IMR-90 (cell line): ENCODE data around the gene TRIM10. TPM values are rescaled to one million over a fixed set of nuclear protein-coding genes. Genes with fewer than 3 reads are reported as not detected.

Experiments
- ATAC-seq: fragments of 200-7000 bp; cut with Tn5 transposase; 2 replicates; pipeline ENCODE4 v1.9.1; 2020; ENCODE audit warnings: low read depth, mild to moderate bottlenecking, moderate library complexity
- BruUV-seq: library from RNA; stranded (reverse); fragments of 400-500 nt; replicated peaks from 2 replicates; lab custom pipeline; 2021; lab: Mats Ljungman, UMichigan
- CTCF ChIA-PET: fragments of 300-600 bp; formaldehyde crosslinking; extraction: SDS; loops from one replicate; lab custom pipeline; 2021; ENCODE audit warnings: antibody characterized with exemption; lab: Yijun Ruan, JAX
- POLR2A ChIA-PET: fragments of 300-600 bp; sonication (Branson Sonifier 250); formaldehyde crosslinking; loops from one replicate; lab custom pipeline; 2022; ENCODE audit warnings: antibody characterized with exemption; ENCODE audit not compliant: unreplicated experiment; lab: Charles Lee
- DNase-seq: peaks from one replicate; pipeline ENCODE4 v3.0.0; 2013
- H2AFZ ChIP-seq: replicated peaks from 2 replicates; pipeline ENCODE3; 2013; ENCODE audit warnings: low read length, mild to moderate bottlenecking; ENCODE audit not compliant: poor library complexity
- H2AK5ac ChIP-seq: 2 replicates; pipeline ENCODE4 v1.6.1; 2013; ENCODE audit warnings: low read depth, low read length, inconsistent platforms
- H2AK9ac ChIP-seq: replicated peaks from 2 replicates; pipeline ENCODE3; 2013; ENCODE audit warnings: mild to moderate bottlenecking, low read depth, low read length, moderate library complexity; ENCODE audit not compliant: poor library complexity
- H2BK120ac ChIP-seq: 2 replicates; pipeline ENCODE4 v1.6.1; 2013; ENCODE audit warnings: low read depth, low read length, inconsistent platforms
- H2BK15ac ChIP-seq: 3 replicates; pipeline ENCODE4 v1.6.1; 2013; ENCODE audit warnings: low read depth, low read length, inconsistent platforms
- H2BK20ac ChIP-seq: 2 replicates; pipeline ENCODE4 v1.6.1; 2013; ENCODE audit warnings: low read depth, mild to moderate bottlenecking, inconsistent platforms, low read length, moderate library complexity
- H2BK5ac ChIP-seq: 2 replicates; pipeline ENCODE4 v1.6.1; 2013; ENCODE audit warnings: mild to moderate bottlenecking, low read depth, low read length, inconsistent platforms; ENCODE audit not compliant: poor library complexity, severe bottlenecking
- H3K14ac ChIP-seq: replicated peaks from 2 replicates; pipeline ENCODE4 v1.6.1; 2013; ENCODE audit warnings: low read depth, low read length, inconsistent platforms
- H3K18ac ChIP-seq: 2 replicates; pipeline ENCODE4 v1.6.1; 2013; ENCODE audit warnings: low read depth, low read length, control low read depth
- H3K23ac ChIP-seq: 2 replicates; pipeline ENCODE4 v1.6.1; 2013; ENCODE audit warnings: low read depth, low read length, inconsistent platforms
- H3K27ac ChIP-seq: 2 replicates; pipeline ENCODE4 v1.5.1; 2013; ENCODE audit warnings: mild to moderate bottlenecking, control low read depth, low read length; ENCODE audit not compliant: insufficient read depth
- H3K27me3 ChIP-seq: 2 replicates; pipeline ENCODE4 v1.6.1; 2013; ENCODE audit warnings: low read length; ENCODE audit not compliant: control insufficient read depth, insufficient read depth
- H3K36me3 ChIP-seq: 2 replicates; pipeline ENCODE4 v1.6.1; 2013; ENCODE audit warnings: low read length, mixed read lengths; ENCODE audit not compliant: control insufficient read depth, insufficient read depth
- H3K4ac ChIP-seq: 2 replicates; pipeline ENCODE4 v1.6.1; 2013; ENCODE audit warnings: low read depth, low read length, inconsistent platforms
- H3K4me1 ChIP-seq: 2 replicates; pipeline ENCODE4 v1.6.1; 2013; ENCODE audit warnings: low read length, mixed read lengths; ENCODE audit not compliant: control insufficient read depth, insufficient read depth
- H3K4me2 ChIP-seq: 2 replicates; pipeline ENCODE4 v1.6.1; 2013; ENCODE audit warnings: low read depth, mild to moderate bottlenecking, control low read depth, low read length, moderate library complexity
- H3K4me3 ChIP-seq: 2 replicates; pipeline ENCODE4 v1.5.1; 2013; ENCODE audit warnings: low read depth, mild to moderate bottlenecking, control low read depth, low read length, moderate library complexity; ENCODE audit not compliant: insufficient read depth
- H3K56ac ChIP-seq: 2 replicates; pipeline ENCODE4 v1.6.1; 2013; ENCODE audit warnings: low read length, inconsistent platforms; ENCODE audit not compliant: insufficient read depth; ENCODE audit errors: extremely low read depth
- H3K79me1 ChIP-seq, 2 experiments: 2 replicates each; pipeline ENCODE4 v1.6.1; 2013; ENCODE audit warnings: low read length in 2 of 2, inconsistent platforms in 1 of 2, low read depth in 1 of 2
- H3K9ac ChIP-seq: 2 replicates; pipeline ENCODE4 v1.6.1; 2013; ENCODE audit warnings: low read depth, low read length, control low read depth
- H3K9me1 ChIP-seq: 2 replicates; pipeline ENCODE4 v1.6.1; 2013; ENCODE audit warnings: low read length, inconsistent platforms; ENCODE audit not compliant: insufficient read depth
- H3K9me3 ChIP-seq: 2 replicates; pipeline ENCODE4 v1.6.1; 2013; ENCODE audit warnings: low read length; ENCODE audit not compliant: control insufficient read depth, insufficient read depth
- H4K20me1 ChIP-seq: 2 replicates; pipeline ENCODE4 v1.6.1; 2013; ENCODE audit warnings: low read length, inconsistent platforms; ENCODE audit not compliant: insufficient read depth
- H4K5ac ChIP-seq: 2 replicates; pipeline ENCODE4 v1.6.1; 2013; ENCODE audit warnings: mild to moderate bottlenecking, low read depth, low read length, control low read depth
- H4K8ac ChIP-seq, 2 experiments: 2 replicates each; pipeline ENCODE4 v1.6.1; 2013; ENCODE audit warnings: low read depth in 2 of 2, low read length in 2 of 2, control low read depth in 1 of 2, inconsistent platforms in 1 of 2
- H4K91ac ChIP-seq: 2 replicates; pipeline ENCODE4 v1.6.1; 2013; ENCODE audit warnings: low read depth, low read length, inconsistent platforms; ENCODE audit not compliant: insufficient read depth
- BHLHE40 ChIP-seq: fragments of 150-350 bp; IDR thresholded peaks from 2 replicates; pipeline ENCODE4 v1.6.1; 2016; ENCODE audit warnings: mild to moderate bottlenecking, low read depth, low read length
- CEBPB ChIP-seq: IDR thresholded peaks from 2 replicates; pipeline ENCODE4 v1.6.1; 2012; ENCODE audit warnings: low read depth, low read length, improper control_type of control experiment
- FOS ChIP-seq: fragments of 150-350 bp; IDR thresholded peaks from 2 replicates; pipeline ENCODE4 v1.6.1; 2016; ENCODE audit warnings: low read depth, low read length
- MAFK ChIP-seq: IDR thresholded peaks from 2 replicates; pipeline ENCODE4 v1.6.1; 2012; ENCODE audit warnings: low read depth, low read length, improper control_type of control experiment
- MAZ ChIP-seq: IDR thresholded peaks from 2 replicates; pipeline ENCODE4 v1.6.1; 2012; ENCODE audit warnings: low read depth, mild to moderate bottlenecking, low read length, improper control_type of control experiment, moderate library complexity, borderline replicate concordance
- MXI1 ChIP-seq: IDR thresholded peaks from 2 replicates; pipeline ENCODE4 v1.6.1; 2012; ENCODE audit warnings: low read depth, mild to moderate bottlenecking, low read length, moderate library complexity, borderline replicate concordance
- NFE2L2 ChIP-seq: fragments of 150-350 bp; IDR thresholded peaks from 2 replicates; pipeline ENCODE4 v1.6.1; 2016; ENCODE audit warnings: low read depth, mild to moderate bottlenecking, low read length
- POLR2A ChIP-seq: IDR thresholded peaks from 2 replicates; pipeline ENCODE4 v1.6.1; 2012; ENCODE audit warnings: mild to moderate bottlenecking, low read depth, low read length
- RAD21 ChIP-seq: IDR thresholded peaks from 2 replicates; pipeline ENCODE4 v1.6.1; 2012; ENCODE audit warnings: low read length, improper control_type of control experiment
- RCOR1 ChIP-seq: IDR thresholded peaks from 2 replicates; pipeline ENCODE4 v1.6.1; 2012; ENCODE audit warnings: mild to moderate bottlenecking, low read length, improper control_type of control experiment; ENCODE audit not compliant: insufficient replicate concordance
- SMC3 ChIP-seq: fragments of 150-350 bp; IDR thresholded peaks from 2 replicates; pipeline ENCODE4 v1.6.1; 2016; ENCODE audit warnings: low read depth, mild to moderate bottlenecking, antibody characterized with exemption, low read length, moderate library complexity
- WGBS, 2 experiments: methylation state at CpG; one replicate each; pipeline versions ENCODE4 v1.1.5 to v1.1.7; 2013; ENCODE audit warnings: missing lambda C conversion rate in 2 of 2; ENCODE audit not compliant: insufficient read length in 1 of 2; ENCODE audit errors: extremely low coverage in 2 of 2; 5-methylcytosine and 5-hydroxymethylcytosine counted together
- dilution Hi-C: fragments of 300-500 bp; cut with HindIII; formaldehyde crosslinking; loops from one replicate; pipeline ENCODE4 v1.14.3; 2018; ENCODE audit warnings: low sequenced_read_pairs; ENCODE audit not compliant: unreplicated experiment
- in situ Hi-C: fragments of 300-500 bp; cut with MboI; formaldehyde crosslinking; loops from 3 replicates; pipeline ENCODE4 v1.14.3; 2019; ENCODE audit warnings: low sequenced_read_pairs, inconsistent platforms, mixed read lengths
- intact Hi-C: fragments of 100-400 bp; cut with micrococcal nuclease; formaldehyde crosslinking; loops from 2 replicates; pipeline ENCODE4 v1.10.0; 2022
- polyA plus RNA-seq, 3 experiments: library from polyadenylated mRNA; depleted of rRNA; stranded (reverse); fragments of >200 nt; gene quantifications; 2 replicates each; pipeline ENCODE4 v1.2.3, GENCODE V29; 2012; ENCODE audit warnings: low replicate concordance in 1 of 3
- total RNA-seq: library from RNA; depleted of rRNA; stranded (reverse); fragments of >200 nt; gene quantifications from 2 replicates; pipeline ENCODE4 v1.2.3, GENCODE V29; 2012
- TF ChIP-seq, protein P1 (sequence below): fragments of 150-350 bp; IDR thresholded peaks from 2 replicates; pipeline ENCODE4 v1.6.1; 2017; ENCODE audit warnings: mild to moderate bottlenecking, antibody characterized with exemption, low read length, low read depth
- TF ChIP-seq, protein P2 (sequence below): conservative IDR thresholded peaks from 2 replicates; pipeline ENCODE4 v1.5.1; 2012; ENCODE audit warnings: mild to moderate bottlenecking, low read depth, low read length, improper control_type of control experiment
- TF ChIP-seq, protein P3 (sequence below): fragments of 150-350 bp; IDR thresholded peaks from 2 replicates; pipeline ENCODE4 v1.6.1; 2016; ENCODE audit warnings: low read depth, mild to moderate bottlenecking, low read length, moderate library complexity, borderline replicate concordance

The TRIM10 gene
- total and polyA plus RNA-seq, 2 of the 4 experiments (the other 2 are of a cell fraction) = not detected

DNA sequence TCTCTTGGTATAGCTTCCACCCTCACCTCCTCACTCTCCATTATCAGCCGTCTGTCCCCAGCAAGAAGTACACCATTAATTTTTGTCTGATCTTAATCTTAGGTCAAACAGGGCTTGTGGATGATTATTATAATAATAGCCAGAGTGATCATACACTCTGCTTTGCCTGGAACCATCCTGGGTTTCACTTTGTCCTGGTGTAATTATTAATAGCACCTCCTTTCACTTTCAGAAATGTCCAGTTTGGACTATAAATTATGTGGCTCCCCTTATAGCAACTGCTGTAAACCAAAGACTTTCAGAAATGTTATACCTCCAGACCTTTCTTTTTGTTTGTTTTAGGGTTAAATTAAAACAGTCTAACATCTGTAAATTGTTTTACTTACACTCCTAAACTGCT lies 47.2 kb downstream of the TRIM10 start:
- Histone ChIP-seq H3K9me3 (peaks cover 2% of the 10 kb centered on the region; the same call in 1 of the 2 replicates), H2AFZ (no peak overlapping the region), H3K79me1 (no peaks in the 10 kb centered on the region), H3K9me1 (no peaks in the 10 kb centered on the region), H3K56ac (no peak overlapping the region), H4K91ac (no peak overlapping the region), H3K4me3 (no peak overlapping the region), H2AK5ac (no peak overlapping the region), H3K4me2 (no peak overlapping the region), H3K4ac (no peak overlapping the region), H3K36me3 (no peaks in the 10 kb centered on the region), H2BK20ac (no peak overlapping the region), H4K5ac (no peak overlapping the region), H3K9ac (no peak overlapping the region), H4K20me1 (no peaks in the 10 kb centered on the region), H3K27ac (no peak overlapping the region), H3K18ac (no peak overlapping the region), H3K23ac (no peak overlapping the region), H2BK120ac (no peak overlapping the region), H2BK5ac (no peak overlapping the region), H2AK9ac (no peak overlapping the region), H3K27me3 (peaks cover 43% of the 10 kb centered on the region), H2BK15ac (no peak overlapping the region), H4K8ac (no peak overlapping the region), H3K4me1 (no peaks in the 10 kb centered on the region), H3K14ac (no peak overlapping the region)
- TF ChIP-seq, protein P1, sequence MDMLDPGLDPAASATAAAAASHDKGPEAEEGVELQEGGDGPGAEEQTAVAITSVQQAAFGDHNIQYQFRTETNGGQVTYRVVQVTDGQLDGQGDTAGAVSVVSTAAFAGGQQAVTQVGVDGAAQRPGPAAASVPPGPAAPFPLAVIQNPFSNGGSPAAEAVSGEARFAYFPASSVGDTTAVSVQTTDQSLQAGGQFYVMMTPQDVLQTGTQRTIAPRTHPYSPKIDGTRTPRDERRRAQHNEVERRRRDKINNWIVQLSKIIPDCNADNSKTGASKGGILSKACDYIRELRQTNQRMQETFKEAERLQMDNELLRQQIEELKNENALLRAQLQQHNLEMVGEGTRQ = no peak
- no peak for TF ChIP-seq BHLHE40
- no peak for TF ChIP-seq SMC3
- no peak for TF ChIP-seq NFE2L2
- TF ChIP-seq POLR2A = no peak
- no peak for TF ChIP-seq FOS
- no peak for TF ChIP-seq RCOR1
- TF ChIP-seq, protein P2, sequence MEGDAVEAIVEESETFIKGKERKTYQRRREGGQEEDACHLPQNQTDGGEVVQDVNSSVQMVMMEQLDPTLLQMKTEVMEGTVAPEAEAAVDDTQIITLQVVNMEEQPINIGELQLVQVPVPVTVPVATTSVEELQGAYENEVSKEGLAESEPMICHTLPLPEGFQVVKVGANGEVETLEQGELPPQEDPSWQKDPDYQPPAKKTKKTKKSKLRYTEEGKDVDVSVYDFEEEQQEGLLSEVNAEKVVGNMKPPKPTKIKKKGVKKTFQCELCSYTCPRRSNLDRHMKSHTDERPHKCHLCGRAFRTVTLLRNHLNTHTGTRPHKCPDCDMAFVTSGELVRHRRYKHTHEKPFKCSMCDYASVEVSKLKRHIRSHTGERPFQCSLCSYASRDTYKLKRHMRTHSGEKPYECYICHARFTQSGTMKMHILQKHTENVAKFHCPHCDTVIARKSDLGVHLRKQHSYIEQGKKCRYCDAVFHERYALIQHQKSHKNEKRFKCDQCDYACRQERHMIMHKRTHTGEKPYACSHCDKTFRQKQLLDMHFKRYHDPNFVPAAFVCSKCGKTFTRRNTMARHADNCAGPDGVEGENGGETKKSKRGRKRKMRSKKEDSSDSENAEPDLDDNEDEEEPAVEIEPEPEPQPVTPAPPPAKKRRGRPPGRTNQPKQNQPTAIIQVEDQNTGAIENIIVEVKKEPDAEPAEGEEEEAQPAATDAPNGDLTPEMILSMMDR = no peak
- TF ChIP-seq MAZ = no peak
- no peak for TF ChIP-seq MAFK
- TF ChIP-seq, protein P3, sequence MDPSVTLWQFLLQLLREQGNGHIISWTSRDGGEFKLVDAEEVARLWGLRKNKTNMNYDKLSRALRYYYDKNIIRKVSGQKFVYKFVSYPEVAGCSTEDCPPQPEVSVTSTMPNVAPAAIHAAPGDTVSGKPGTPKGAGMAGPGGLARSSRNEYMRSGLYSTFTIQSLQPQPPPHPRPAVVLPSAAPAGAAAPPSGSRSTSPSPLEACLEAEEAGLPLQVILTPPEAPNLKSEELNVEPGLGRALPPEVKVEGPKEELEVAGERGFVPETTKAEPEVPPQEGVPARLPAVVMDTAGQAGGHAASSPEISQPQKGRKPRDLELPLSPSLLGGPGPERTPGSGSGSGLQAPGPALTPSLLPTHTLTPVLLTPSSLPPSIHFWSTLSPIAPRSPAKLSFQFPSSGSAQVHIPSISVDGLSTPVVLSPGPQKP = no peak
- TF ChIP-seq RAD21 = no peak
- no peak for TF ChIP-seq CEBPB
- TF ChIP-seq MXI1 = no peak
- ChIA-PET POLR2A (no interaction called here), CTCF (no interaction called here)
- WGBS, 2 experiments = no CpG with 5 or more reads among the region's 1 CpG
- no peak for ATAC-seq
- dilution Hi-C loops = no loop called here
- DNase-seq = no peak
- no TSS peak for BruUV-seq
- in situ Hi-C loops = no loop called here
- intact Hi-C loops = no loop called here
